Measurements from ENCODE around the gene SHISA6.

DNA sequence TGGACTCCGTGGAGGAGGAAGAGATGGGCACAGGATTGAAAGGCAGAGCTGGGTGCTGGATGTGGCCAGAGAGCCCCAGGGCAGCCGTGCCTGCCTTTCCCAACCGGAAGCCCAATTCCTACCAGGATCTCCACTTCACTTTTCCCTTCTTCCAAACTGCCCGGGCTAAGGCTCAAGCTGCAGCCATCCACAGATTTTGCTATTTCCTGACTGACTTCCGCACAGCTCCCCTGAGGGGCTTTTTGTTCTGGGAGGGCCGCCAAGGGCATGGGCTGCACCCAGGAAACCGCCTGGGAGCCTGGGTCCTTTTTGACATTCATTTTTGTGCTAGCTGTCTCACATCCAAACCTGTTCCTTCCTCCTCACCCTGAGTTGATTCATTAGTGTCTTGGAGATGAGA, 4.2 kb downstream of the SHISA6 start:
- TF ChIP-seq, protein P1, sequence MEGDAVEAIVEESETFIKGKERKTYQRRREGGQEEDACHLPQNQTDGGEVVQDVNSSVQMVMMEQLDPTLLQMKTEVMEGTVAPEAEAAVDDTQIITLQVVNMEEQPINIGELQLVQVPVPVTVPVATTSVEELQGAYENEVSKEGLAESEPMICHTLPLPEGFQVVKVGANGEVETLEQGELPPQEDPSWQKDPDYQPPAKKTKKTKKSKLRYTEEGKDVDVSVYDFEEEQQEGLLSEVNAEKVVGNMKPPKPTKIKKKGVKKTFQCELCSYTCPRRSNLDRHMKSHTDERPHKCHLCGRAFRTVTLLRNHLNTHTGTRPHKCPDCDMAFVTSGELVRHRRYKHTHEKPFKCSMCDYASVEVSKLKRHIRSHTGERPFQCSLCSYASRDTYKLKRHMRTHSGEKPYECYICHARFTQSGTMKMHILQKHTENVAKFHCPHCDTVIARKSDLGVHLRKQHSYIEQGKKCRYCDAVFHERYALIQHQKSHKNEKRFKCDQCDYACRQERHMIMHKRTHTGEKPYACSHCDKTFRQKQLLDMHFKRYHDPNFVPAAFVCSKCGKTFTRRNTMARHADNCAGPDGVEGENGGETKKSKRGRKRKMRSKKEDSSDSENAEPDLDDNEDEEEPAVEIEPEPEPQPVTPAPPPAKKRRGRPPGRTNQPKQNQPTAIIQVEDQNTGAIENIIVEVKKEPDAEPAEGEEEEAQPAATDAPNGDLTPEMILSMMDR (IDR thresholded peaks at IDR 0.05; ENCODE audit: insufficient read depth, low read depth, low read length): no peak
- TF ChIP-seq EZH2 (IDR thresholded peaks at IDR 0.05; ENCODE audit: insufficient read depth, low read length): no peak

All from astrocyte (in vitro differentiated cells and primary cell).